ENCODE data around the gene KCNV2. TPM values are rescaled to one million over a fixed set of nuclear protein-coding genes. Genes with fewer than 3 reads are reported as not detected.
A peak's percentile ranks its signal among the peaks of the same experiment; 100 is the strongest.

The KCNV2 gene
- total RNA-seq, 1 donor from 2014 or later: not detected

DNA sequence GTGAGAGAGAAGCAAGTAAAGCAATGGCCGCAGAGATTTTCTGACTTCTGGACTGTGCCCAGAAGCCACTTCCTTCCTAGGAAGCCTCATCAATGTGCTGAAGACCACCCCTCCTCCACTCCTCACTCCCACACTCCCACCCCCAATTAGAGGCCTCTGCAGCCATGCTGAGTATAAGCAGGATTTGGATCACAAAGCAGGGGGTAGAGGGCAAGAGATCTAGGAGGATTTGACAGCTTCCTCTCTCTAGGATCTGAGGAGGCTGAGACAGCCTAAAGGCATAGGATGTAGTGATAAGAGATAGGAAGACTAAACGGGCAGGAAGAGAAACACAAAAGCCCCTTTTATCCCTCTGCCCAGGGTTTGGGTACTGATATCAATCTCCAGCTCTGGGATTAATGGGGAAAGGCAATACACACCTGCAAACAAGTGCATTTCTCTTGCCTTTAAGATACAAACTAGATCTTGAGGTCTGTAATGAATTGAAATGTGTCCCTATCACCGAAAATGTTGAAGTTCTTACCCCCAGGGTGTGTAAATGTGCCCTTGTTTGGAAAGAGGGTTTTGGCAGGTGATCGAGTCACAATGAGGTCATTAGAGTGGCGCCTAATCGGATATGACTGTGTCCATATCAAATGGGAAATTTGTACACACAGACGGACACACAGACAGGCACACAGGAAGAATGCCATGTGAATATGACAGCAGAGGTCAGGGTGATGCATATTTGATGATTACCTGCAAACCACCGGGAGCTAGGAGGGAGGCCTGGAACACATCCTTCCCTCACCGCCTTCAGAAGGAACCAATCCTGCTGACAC lies 28.5 kb downstream of the KCNV2 start:
- ATAC-seq: no peak
- intact Hi-C loops (cut with micrococcal nuclease): no loop called here
- DNase-seq: no peak

GRCh38 chr9:2749485-2749884 lies 32.2 kb downstream of the KCNV2 start:
- intact Hi-C loops (cut with micrococcal nuclease): no loop called here
- DNase-seq (no peak), ATAC-seq (no peak)

- DNase-seq (no peak), ATAC-seq (no peak)
- intact Hi-C loops (cut with micrococcal nuclease): no loop called here
Observed at GRCh38 chr9:2755285-2755684, 38.0 kb downstream of the KCNV2 start.

DNA sequence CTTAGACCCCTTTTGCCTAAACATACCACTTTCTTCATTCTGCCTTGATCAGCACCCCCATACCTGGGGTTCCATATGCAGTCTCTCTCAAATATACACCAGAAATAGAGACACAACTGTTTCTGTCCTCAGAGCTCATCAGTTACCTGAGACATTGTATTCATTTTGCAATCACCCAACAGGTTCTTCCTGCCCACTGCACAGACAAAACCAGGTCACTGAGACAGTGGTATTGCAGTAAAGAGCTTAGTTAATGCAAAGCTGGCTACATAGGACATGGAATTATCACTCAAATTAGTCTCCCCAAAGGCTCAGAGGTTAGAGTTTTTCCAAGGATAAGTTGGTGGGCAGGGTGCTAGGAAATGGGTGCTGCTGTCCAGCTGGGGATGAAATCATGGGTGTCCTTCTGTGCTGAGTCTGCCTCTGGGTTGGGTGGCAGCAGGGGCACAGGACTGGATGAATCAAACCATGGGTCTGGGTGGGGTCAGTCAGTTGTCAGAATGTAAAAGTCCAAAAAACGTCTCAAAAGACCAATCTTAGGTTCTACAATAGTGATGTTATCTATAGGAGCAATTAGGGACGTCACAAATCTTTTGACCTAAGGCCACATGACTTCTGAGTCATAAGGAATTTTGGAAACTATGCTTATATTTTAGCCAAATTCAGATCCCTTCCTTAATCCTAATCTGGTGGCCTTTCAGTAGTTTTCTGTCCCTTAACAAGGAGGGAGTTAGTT lies 41.0 kb downstream of the KCNV2 start:
- intact Hi-C loops (cut with micrococcal nuclease): no loop called here
- ATAC-seq: no peak
- DNase-seq: no peak

GRCh38 chr9:2758898-2759510 lies 41.7 kb downstream of the KCNV2 start:
- no peak for ATAC-seq
- DNase-seq: no peak
- intact Hi-C loops (cut with micrococcal nuclease): no loop called here

- DNase-seq: no peak
- no peak for ATAC-seq
- intact Hi-C loops (cut with micrococcal nuclease): no loop called here
Observed at GRCh38 chr9:2761424-2761823, 44.1 kb downstream of the KCNV2 start.

DNA sequence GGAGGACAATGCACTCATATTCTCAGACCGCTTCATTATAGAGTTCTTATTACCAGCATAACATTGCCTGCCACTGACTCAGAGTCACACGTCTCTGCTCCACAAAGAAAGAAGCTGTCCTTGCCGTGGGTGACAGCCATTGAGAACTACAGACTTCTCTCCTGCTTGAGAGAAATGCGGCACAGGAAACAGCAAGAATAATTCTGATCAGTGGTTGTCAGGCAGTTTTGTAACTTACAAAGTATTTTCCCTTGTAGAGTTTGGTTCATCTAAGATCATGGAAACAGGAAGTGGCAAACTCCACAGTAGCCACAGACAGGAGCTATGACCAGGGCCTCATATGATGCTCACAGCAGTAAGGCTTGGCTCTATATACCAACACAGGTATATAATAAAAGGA lies 47.0 kb downstream of the KCNV2 start:
- ATAC-seq (no peak), DNase-seq (no peak)
- intact Hi-C loops (cut with micrococcal nuclease): no loop called here

DNA sequence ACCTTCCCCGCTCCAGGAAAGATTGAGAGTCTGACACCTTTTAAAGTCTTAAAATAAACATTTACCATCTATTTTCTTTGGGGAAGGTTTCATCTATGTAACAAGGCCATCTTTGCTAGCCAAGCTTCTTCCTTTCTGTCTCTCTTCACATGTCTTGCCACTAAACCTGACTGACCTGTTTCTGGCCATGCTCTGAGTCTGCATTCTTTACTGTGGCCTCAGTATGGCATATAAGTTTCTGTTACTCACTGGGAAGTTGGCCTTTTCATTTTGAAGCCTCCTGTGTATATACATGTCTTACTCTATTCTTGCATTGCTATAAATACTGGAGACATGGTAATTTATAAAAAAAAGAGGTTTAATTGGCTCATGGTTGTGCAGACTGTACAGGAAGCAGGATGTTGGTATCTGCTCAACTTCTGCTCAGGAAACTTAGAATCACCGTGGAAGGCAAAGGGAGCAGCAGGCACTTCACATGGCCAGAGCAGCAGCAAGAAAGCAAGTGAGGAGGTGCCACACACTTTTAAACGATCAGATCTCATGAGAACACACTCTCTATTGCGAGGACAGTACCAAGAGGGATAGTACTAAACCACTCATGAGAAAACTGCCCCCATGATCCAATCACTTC lies 48.1 kb downstream of the KCNV2 start:
- intact Hi-C loops (cut with micrococcal nuclease): no loop called here
- ATAC-seq (no peak), DNase-seq (no peak)

GRCh38 chr9:2767800-2768677 lies 50.7 kb downstream of the KCNV2 start:
- intact Hi-C loops (cut with micrococcal nuclease): no loop called here
- ATAC-seq: no peak
- no peak for DNase-seq

- no peak for DNase-seq
- ATAC-seq: no peak
- intact Hi-C loops (cut with micrococcal nuclease): no loop called here
Observed at GRCh38 chr9:2771087-2771486, 53.8 kb downstream of the KCNV2 start.

DNA sequence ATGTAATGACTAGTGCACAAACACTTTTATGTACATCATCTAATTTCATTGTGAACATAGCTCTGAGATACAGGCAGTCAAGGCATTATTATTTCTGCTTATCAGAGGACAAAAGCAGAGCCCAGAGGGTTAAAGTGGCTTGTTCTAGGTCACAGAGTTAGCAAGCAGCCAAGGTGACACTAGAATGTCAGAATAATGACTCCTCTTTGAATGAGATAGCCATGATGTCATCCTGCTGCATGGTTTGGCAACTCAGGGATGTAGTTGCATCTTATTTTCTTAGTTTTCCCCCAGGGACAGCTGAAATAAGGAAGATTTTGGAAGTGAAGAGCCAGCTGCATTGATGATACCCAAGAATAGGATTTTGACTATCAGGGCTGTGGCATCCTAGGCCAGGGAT lies 54.4 kb downstream of the KCNV2 start:
- ATAC-seq (peak; percentile 67), DNase-seq (no peak)
- intact Hi-C loops (cut with micrococcal nuclease): no loop called here

GRCh38 chr9:2777454-2777853 lies 60.1 kb downstream of the KCNV2 start:
- intact Hi-C loops (cut with micrococcal nuclease): no loop called here
- DNase-seq: no peak
- no peak for ATAC-seq

DNA sequence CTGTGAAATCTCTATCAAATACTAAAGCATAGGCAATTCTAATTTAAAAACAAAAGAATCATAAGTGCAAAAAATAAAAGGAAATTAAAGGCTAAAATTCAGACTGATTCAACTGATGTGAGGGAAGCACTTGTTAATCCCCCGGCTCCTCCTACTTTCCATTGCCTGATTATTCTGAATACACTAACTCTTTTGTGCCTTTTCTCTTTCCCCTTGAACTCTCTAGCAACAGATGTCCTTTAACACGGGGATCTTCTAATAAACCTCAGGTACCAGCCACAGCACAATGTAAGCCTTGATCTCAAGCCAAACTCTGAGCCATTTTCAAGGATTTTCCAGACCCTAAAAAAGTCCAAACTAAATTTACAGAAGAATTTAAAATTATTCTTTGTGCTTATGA lies 61.5 kb downstream of the KCNV2 start:
- intact Hi-C loops (cut with micrococcal nuclease): no loop called here
- DNase-seq: no peak
- no peak for ATAC-seq

Other genes starting within 250 kb of the KCNV2 start
- gene VLDLR, start 95.7 kb upstream of the KCNV2 start, total RNA-seq: 132 TPM
- 12.5 TPM for gene PUM3, start 126.6 kb downstream of the KCNV2 start, total RNA-seq